Measurements from ENCODE around the gene FRMD4A.

GRCh38 chr10:13736506-13736905 lies 594.2 kb downstream of the FRMD4A start:
- TF ChIP-seq POLR2A (IDR thresholded peaks at IDR 0.05; ENCODE audit: extremely low read depth, insufficient read length): no peak
- TF ChIP-seq, protein P1, sequence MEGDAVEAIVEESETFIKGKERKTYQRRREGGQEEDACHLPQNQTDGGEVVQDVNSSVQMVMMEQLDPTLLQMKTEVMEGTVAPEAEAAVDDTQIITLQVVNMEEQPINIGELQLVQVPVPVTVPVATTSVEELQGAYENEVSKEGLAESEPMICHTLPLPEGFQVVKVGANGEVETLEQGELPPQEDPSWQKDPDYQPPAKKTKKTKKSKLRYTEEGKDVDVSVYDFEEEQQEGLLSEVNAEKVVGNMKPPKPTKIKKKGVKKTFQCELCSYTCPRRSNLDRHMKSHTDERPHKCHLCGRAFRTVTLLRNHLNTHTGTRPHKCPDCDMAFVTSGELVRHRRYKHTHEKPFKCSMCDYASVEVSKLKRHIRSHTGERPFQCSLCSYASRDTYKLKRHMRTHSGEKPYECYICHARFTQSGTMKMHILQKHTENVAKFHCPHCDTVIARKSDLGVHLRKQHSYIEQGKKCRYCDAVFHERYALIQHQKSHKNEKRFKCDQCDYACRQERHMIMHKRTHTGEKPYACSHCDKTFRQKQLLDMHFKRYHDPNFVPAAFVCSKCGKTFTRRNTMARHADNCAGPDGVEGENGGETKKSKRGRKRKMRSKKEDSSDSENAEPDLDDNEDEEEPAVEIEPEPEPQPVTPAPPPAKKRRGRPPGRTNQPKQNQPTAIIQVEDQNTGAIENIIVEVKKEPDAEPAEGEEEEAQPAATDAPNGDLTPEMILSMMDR (IDR thresholded peaks at IDR 0.05; ENCODE audit: low read depth, low read length): no peak

Data from NB4 (cell line).